Osteocyte (in vitro differentiated cells): ENCODE measurements around the gene VEZF1. TPM values are rescaled to one million over a fixed set of nuclear protein-coding genes. Genes with fewer than 3 reads are reported as not detected.
A peak's percentile ranks its signal among the peaks of the same experiment; 100 is the strongest.

Experiments
- DNase-seq: peaks from one replicate; pipeline ENCODE4 v3.0.0; 2021; ENCODE audit warnings: mixed read lengths; ENCODE audit not compliant: unreplicated experiment; ENCODE audit errors: extremely low spot score
- H3K27ac Mint-ChIP-seq: one replicate; pipeline ENCODE4 v1.8.0; 2021; ENCODE audit warnings: mild to moderate bottlenecking, mixed read lengths; ENCODE audit not compliant: unreplicated experiment
- H3K27me3 Mint-ChIP-seq: one replicate; pipeline ENCODE4 v1.8.0; 2021; ENCODE audit warnings: mixed read lengths; ENCODE audit not compliant: unreplicated experiment
- H3K36me3 Mint-ChIP-seq: one replicate; pipeline ENCODE4 v1.8.0; 2021; ENCODE audit warnings: mixed read lengths; ENCODE audit not compliant: unreplicated experiment
- H3K4me1 Mint-ChIP-seq: one replicate; pipeline ENCODE4 v1.8.0; 2021; ENCODE audit warnings: mixed read lengths; ENCODE audit not compliant: unreplicated experiment
- H3K4me3 Mint-ChIP-seq: one replicate; pipeline ENCODE4 v1.8.0; 2021; ENCODE audit warnings: mild to moderate bottlenecking, moderate library complexity, mixed read lengths; ENCODE audit not compliant: unreplicated experiment
- H3K9me3 Mint-ChIP-seq: one replicate; pipeline ENCODE4 v1.8.0; 2021; ENCODE audit warnings: mixed read lengths; ENCODE audit not compliant: unreplicated experiment
- CTCF ChIP-seq: fragments of 200-600 bp; sonication (generic); IDR thresholded peaks from 2 replicates; pipeline ENCODE4 v1.5.0; 2021; ENCODE audit warnings: antibody characterized with exemption, mild to moderate bottlenecking, moderate library complexity
- long read RNA-seq: library from polyadenylated mRNA; unstranded; transcript quantifications from one replicate; pipeline ENCODE4 v2.0.0, GENCODE V29; 2021
- total RNA-seq: library from RNA; stranded (reverse); gene quantifications from 2 replicates; pipeline ENCODE4 v1.2.1, GENCODE V29; 2021

The VEZF1 gene
- 50.6 and 50.8 TPM in 2 replicates for total RNA-seq
- long read RNA-seq, transcript VEZF1-202 (6 exons, 2,321 nt) = major isoform, 7 of 19 reads
- long read RNA-seq, partial matches to known transcripts = 1 of 19 reads
- long read RNA-seq, other reads (novel, unspliced or antisense) = 11 of 19 reads

GRCh38 chr17:57987581-57988300 is at the start of gene VEZF1:
VEZF1 (minus strand) TSS chr17:57988254; CDS start chr17:57988111, 143 bp downstream.
- DNase-seq = no peak
- Mint-ChIP-seq H3K4me3 (peak within 1 kb of the TSS; percentile 83), H3K9me3 (no peaks in the 10 kb centered on the region), H3K4me1 (peaks cover 63% of the 10 kb centered on the region), H3K27me3 (no peaks in the 10 kb centered on the region), H3K36me3 (peaks cover 3% of the 10 kb centered on the region), H3K27ac (peak within 1 kb of the TSS; percentile 94)
- no peak for TF ChIP-seq CTCF

- Mint-ChIP-seq H3K4me3 (no peak overlapping the region), H3K4me1 (no peaks in the 10 kb centered on the region)
Observed at GRCh38 chr17:58032691-58033415, 44.8 kb upstream of the VEZF1 start.

GRCh38 chr17:58028578-58028977 is 40.5 kb upstream of the VEZF1 start:
- no peak for TF ChIP-seq CTCF
- Mint-ChIP-seq H3K27ac (no peak overlapping the region), H3K27me3 (peaks cover 46% of the 10 kb centered on the region), H3K4me3 (no peak overlapping the region), H3K9me3 (no peaks in the 10 kb centered on the region), H3K36me3 (no peaks in the 10 kb centered on the region), H3K4me1 (no peaks in the 10 kb centered on the region)
- DNase-seq = no peak

More at GRCh38 chr17:58032691-58033415, 44.8 kb upstream of the VEZF1 start:
- H3K36me3 Mint-ChIP-seq = no peaks in the 10 kb centered on the region
- no peak overlapping the region for H3K27ac Mint-ChIP-seq
- H3K27me3 Mint-ChIP-seq = peaks cover 24% of the 10 kb centered on the region
- TF ChIP-seq CTCF = no peak
- DNase-seq = no peak
- H3K9me3 Mint-ChIP-seq = no peaks in the 10 kb centered on the region

GRCh38 chr17:58020401-58020800 is 32.3 kb upstream of the VEZF1 start:
- no peak for DNase-seq
- Mint-ChIP-seq H3K27me3 (peaks cover 13% of the 10 kb centered on the region), H3K36me3 (no peaks in the 10 kb centered on the region), H3K4me3 (no peak overlapping the region), H3K4me1 (no peaks in the 10 kb centered on the region), H3K9me3 (no peaks in the 10 kb centered on the region), H3K27ac (no peak overlapping the region)
- no peak for TF ChIP-seq CTCF

GRCh38 chr17:58019521-58019920 is 31.5 kb upstream of the VEZF1 start:
- no peak overlapping the region for H3K27ac Mint-ChIP-seq
- no peak for DNase-seq
- no peak for TF ChIP-seq CTCF
- H3K4me3 Mint-ChIP-seq = no peak overlapping the region
- no peaks in the 10 kb centered on the region for H3K36me3 Mint-ChIP-seq
- H3K4me1 Mint-ChIP-seq = no peaks in the 10 kb centered on the region
- H3K9me3 Mint-ChIP-seq = no peaks in the 10 kb centered on the region
- peaks cover 7% of the 10 kb centered on the region for H3K27me3 Mint-ChIP-seq
